Hippocampal formation (tissue), 2 donors: ENCODE results near the gene APBA2.
"Not testable (repeated sequence)": the region's sequence is repeated elsewhere in the genome, so short reads cannot be mapped to it uniquely, and the experiment has no call there.

ENCODE experiments used
- DNase-seq, 2 donors: peaks; one replicate each; lab custom pipeline; 2025; lab: John Stamatoyannopoulos, UW

APBA2 gene

DNA sequence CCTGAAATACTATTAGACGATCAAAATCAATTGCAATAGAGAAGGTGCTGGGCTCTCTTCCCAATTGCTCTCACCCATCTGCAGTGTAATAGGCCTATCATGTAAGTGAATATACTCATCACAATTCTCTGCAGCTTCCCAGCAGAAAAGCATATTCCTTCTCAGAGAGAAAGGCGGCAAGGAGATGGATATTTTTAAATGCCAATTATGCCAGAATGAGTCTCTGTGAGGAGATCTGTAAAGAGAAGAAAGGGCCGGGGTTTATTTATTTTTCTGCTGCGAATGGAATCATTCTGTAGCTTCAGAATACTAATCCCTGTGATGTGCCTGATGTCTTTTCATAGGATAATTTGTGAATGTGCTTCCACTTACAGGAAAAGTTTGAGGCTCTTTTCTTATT is 112.0 kb downstream of the APBA2 start:
- peak in 1 of 2 donors; percentile 54 for DNase-seq

DNA sequence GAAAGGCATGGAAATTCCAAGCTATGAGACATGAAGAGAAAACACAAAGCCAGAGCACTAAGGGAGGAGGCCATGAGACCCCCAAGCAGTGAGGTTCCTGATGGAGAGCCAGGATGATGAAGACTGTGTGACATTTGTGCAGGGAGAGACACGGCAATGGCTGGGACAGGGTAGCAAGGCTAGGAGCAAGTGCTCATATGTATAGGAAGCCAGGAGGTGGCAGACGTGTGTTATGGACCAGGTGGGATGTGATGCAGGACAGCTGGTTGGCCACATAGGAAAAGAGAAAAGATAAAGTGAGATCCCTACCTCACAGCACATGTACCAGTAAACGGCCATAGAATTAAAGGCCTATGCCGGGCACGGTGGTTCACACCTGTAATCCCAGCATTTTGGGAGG is 112.7 kb downstream of the APBA2 start:
- no peak for DNase-seq

DNA sequence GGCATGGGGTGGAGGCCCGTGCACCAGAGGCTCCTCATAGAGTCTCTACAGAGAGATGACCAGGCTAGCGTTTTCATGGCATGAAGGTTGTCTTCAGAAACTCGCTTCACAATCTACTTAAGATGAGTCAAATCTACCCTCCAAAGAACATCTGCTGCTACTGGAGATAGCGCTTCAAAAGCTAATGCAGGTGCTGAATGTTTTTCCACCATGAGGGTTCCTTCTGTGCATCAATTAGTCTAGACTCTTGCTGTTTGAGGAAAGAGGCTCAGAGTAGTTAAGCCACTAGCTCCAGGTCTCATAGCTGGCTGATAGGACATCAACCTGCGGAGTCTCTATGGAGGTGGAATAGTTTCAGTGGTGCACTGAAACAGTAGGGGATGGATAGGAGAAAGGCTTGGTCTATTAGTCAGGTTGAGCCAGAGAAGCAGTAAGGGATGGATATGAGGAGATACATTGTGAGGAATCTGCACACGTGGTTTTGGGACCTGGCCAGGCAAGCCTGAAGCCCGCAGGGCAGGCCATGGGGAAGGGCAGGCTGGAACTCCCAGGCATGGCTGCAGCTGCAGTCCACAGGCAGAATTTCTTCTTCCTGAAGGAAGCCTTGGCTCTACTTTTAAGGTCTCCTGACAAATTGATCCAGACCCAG is 117.5 kb downstream of the APBA2 start:
- DNase-seq = no peak

DNA sequence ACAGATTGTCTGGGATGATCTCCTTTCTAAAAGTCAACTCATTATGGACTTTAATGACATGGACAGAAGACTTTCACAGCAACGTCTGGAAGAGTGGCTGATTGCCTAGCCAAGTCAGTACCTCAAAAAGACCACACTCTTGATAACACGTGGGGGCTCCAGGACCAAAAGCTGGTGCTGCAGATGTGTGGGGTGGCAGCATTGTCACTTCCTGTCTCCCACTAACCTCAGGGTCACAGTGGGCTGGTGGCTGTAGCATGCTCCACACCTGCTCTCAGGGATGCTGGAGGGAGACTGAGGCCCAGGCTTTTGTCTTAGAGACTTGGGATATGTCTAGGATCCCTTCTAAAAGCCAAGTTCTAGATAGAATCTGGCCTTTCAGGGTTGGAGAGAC is 118.1 kb downstream of the APBA2 start:
- no peak for DNase-seq

DNA sequence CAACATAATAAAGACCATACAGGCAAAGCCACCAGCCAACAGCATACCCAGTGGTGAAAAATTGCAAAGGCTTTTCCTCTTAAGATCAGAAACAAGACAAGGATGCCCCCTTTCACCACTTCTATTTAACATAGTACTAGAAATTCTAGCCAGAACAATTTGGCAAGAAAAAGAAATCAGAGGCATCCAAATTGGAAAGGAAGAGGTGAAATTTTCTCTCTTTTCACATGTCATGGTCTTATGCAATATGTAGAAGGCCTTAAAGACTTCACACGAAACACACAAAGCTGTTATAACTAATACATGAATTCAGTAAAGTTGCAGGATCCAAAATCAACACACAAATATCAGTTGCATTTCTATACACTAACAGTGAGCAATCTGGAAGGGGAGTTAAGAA is 120.2 kb downstream of the APBA2 start:
- no peak for DNase-seq

DNA sequence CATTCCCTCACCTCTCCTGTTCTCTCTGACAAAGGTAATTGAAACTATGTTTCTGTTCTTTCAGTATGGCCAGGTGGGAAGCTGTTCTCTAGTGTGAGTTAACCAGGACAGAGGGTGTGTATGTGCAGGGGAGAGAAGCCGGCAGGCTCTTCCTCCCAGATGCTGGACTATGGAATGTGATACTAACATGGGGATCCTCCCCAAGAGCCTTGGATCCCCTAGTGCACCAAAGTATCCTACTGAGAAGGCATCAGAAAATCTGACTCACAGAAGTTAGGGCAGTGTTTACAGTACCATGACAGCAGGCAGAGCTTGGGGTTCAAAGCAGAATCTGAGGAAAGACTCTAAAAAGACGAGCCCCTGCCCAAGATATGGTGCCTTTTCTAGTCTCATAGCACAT is 123.1 kb downstream of the APBA2 start:
- no peak for DNase-seq

DNA sequence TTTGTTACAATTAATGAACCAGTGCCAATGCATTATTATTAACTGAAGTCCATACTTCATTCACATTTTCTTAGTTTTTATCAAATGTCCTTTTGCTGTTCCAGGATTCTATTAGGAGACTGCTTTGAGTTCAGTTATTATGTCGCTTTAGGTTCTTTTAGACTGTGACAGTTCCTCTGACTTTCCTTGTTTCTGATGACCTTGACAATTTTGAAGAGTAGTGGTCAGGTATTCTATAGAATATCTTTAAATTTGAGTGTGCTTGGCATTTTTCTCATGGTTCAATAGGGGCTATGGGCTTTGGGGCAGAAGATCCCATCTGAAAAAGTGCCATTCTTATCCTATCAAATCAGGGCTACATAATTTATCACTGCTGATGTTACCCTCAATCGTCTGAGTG is 126.3 kb downstream of the APBA2 start:
- DNase-seq = no peak

DNA sequence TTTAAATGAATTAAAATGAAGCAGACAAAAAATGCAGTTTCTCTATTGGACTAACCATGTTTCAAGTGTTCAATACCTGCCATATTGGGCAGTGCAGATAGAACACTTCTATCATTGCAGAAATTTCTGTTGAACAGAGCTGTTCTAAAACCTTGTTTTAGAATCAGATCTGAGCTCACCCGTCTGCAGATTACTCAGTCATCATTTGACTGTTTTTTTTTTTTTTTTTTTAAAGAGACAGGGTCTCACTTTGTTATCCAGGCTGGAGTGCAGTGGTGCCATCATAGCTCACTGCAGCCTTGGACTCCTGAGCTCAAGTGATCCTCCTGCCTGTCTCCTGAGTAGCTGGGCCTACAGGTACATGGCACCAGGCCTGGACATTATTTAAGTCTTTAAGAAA is 128.7 kb downstream of the APBA2 start:
- no peak for DNase-seq

DNA sequence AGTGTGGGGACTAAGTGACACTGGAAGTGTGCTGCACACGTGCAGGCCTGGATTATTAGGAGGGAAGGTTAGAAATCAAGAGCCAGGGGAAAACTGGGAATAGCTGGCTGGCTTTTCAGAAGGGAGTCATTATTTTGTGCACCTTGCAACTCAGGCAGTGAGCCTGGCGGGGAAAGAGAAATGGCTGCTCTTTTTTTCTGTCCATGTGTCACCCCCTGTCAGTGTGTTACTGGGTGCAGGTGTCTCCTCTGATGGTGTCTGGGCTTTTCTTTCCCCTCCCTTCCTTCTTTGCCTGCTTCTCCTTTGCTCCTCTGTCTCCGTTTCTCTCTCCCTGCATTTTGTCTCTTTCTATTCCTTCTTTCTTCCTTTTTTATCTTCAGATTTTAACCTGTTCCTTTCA is 130.7 kb downstream of the APBA2 start:
- DNase-seq = no peak

DNA sequence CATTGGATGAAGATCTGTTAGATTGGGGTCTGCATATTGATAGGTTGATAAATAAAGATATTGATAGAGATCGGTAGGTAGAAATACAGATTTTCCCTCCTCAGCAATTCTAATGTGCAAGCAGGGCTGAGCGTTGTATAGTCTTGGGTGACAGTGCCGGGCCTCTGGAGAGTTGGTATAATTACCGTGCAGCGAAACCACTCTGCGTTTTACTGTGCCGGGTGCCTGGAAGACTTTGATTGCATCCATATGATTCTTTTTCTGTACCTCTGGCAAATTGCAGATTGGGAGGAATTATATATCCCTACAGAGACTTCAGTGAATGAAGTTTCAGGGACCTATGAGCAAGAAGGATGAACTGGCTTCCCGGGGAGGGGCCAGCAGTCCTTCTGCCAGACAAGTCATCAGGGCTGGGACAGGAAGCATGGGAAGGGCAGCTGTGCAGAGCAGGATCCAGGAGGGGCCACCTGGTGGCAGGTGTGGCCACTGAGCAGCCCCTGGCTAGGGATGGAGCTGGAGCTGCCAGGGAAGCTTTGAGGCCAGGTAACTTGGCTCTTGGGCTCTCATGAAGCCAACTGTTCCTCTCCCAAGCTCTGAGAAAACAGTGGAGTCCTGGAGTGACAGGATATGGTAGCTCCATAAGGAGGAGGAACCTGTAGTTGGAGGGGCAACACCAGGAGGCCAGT is 132.5 kb downstream of the APBA2 start:
- no peak for DNase-seq

DNA sequence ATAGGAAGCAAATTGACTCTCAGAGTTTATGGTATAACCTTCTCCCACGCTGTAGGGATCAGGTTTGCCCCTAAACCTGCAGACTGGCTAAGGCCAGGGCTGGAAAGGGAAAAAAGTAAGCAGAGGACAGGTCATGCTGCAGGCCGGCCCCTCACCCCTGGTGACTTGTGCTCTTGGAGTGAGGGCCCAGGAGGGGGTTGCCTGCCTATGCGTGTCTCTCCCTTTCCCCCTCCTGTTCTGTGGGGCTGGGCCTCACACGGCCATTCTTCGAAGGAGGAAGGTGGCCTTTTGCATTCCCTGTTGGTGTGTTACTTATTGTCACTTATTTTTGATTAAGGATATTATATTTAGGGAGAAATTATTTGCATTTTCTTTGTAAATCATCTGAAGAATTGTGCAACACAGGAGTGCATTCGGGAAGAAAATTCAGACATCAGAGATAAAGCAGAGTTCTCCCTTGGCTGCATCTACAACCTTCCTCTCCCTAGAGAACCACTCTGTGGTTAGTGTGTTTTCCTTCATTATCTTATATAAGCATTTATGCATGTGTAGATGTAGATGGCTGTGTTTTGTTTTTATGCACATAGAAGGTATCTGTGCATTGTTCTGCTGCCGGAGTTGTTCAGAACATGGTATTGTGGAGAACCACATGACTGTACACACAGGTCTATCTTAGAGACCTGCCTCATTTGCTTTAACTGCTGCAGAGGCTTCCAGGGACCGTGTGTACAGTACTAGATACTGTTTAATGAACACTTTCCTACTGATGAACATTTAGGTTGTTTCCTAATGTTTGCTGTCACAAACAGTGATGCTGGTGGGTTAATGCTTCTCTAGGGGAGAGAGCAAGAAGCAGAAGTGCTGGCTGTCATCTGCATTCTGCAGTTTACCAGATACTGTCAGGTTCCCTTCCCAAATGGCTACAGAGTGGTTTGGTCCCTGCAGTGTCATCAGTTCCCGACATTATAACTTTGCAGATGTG is 133.5 kb downstream of the APBA2 start:
- DNase-seq = no peak

DNA sequence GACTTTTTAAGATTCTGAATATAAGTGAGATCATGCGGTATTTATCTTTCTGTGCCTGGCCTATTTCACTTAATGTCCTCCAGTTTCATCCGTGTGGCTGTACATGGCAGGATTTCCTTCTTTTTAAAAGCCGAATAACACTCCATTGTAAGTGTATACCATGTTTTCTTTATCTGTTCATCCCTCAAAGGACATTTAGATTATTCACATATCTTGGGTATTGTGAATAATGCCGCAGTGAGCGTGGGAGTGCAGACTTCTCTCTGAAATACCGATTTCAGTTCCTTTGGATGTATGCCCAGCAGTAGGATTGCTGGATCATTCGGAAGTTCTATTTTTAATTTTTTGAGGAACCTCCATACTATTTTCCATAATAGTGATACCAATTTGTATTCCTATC is 136.1 kb downstream of the APBA2 start:
- DNase-seq = peak in 1 of 2 donors; percentile 54

DNA sequence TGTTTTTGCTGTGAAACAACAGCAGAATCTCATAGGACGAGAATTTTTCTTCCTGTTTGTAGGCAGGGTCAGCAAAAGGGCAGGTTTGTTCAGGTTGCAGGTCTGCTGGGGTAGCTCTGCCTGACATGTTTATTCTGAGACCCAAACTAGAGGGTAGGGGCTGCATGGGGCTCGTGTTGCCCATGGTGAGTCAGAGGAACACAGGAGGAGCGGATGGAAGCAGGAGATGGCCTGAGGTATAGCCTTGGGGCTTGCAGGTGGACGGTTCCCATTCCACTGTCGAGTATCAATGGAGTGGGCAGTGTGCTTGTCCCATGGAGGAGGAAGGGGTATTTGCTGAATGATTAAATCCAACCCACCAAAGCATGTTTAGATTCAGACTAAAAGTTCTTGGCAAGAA is 138.9 kb downstream of the APBA2 start:
- DNase-seq = no peak

DNA sequence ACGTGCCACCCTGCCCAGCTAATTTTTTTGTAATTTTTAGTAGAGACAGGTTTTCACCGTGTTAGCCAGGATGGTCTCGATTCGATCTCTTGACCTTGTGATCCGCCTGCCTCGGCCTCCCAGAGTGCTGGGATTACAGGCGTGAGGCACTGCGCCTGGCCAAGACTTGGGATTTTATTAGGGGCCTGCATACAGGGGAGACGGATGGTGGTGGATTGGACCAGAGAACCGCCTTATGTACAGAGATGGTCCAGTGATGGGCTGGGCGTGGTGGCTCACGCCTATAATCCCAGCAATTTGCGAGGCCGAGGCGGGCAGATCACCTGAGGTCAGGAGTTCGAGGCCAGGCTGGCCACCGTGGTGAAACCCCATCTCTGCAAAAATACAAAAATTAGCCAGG is 139.6 kb downstream of the APBA2 start:
- not testable (repeated sequence) for DNase-seq

DNA sequence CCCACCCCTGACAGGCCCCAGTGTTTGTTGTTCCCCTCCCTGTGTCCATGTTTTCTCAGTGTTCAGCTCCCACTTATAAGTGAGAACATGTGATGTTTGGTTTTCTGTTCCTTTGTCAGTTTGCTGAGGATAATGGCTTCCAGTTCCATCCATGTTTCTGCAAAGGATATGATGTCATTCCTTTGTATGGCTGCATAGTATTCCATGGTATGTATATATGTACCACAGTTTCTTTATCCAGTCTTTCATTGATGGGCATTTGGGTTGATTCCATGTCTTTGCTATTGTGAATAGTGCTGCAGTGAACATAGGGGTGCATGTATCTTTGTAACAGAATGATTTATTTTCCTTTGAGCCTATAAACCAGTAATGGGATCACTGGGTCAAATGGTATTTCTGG is 142.4 kb downstream of the APBA2 start:
- DNase-seq = not testable (repeated sequence)

DNA sequence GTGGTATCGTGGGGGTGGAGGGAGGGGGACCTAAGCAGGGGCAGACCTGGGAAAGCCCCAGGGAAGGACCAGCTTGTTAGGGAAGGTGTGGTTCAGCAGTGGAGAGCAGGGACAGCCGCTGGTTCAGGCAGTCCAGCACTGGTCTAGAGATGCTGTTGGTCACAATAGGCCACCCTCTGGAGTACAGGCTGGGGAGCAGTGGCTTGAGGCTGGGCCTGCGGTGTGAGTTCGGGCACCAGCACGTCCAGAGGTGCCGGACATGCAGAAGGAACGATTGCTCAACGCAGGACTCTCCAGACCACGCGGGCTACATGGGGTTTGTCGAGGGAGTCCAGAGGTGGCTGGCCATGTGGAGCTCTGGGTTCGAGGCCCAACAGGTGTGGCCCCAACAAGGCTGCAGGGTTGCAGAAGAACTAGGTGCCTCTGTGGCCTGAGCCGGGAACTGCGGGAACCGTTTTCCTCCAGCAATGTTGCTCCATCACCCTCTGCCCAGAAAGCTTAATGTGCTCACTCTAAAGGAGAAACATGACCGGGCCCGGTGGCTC is 143.9 kb downstream of the APBA2 start:
- DNase-seq = no peak

DNA sequence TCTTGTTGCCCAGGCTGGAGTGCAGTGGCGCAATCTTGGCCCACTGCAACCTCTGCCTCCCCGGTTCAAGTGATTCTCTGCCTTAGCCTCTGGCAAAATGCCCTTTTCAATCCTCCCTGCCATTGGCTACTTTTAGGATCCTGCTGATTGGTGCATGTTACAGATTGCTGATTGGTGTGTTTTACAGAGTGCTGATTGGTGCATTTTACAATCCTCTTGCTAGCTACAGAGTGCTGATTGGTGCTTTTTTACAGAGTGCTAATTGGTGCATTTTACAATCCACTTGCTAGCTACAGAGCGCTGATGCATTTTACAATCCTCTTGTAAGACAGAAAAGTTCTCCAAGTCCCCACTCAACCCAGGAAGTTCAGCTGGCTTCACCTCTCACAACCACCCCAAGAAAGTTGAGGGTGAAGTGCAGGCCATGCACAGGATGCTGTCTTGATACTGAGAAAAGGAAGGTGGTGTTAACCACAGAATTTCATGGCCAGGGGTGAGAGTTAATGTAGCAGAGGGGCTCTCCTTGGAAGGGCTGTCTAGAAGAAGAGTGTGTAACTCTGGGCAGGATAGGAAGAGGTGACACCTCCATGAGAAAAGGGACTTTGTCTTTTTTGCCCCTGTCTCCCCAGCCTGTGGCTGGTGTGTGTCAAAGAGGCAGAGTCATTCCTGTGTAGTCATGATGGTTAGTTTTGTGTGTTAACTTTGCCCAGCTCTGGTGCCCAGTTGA is 145.9 kb downstream of the APBA2 start:
- no peak for DNase-seq

DNA sequence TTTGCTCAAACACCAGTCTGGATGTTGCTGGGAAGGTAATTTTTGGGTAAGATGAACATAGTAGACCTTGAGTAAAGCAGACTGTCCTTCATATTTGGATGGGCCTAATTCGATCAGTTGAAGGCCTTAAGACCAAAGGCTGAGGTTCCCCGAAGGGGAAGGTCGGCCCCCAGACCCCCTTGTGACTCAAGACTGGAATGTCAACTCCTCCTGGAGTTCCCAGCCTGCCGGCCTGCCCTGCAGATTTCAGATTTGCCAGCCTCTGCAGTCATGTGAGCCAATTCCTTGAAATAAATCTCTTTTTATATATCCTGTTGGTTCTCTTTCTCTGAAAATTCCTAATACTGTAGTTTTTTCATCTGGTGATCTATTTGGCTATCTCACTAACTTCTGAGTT is 146.5 kb downstream of the APBA2 start:
- no peak for DNase-seq

DNA sequence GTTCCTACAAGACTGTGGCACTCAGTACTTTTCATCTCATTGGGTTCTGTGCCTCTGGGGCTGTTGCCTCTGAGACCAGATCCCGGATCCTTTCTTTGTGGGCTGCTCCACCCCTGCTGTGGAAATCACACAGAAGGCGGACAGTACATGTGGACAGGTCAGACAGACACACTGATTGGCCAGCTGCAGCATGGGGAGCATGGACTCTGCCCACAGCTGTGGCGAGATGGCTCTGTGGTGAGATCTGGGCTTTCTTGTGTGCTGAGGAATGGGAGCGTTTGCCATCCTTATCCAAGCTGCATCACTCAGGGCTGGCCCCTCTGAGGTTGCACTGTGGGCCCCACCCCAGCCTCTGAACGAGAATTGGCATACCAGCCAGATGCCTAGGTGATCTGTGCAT is 147.0 kb downstream of the APBA2 start:
- DNase-seq = no peak

DNA sequence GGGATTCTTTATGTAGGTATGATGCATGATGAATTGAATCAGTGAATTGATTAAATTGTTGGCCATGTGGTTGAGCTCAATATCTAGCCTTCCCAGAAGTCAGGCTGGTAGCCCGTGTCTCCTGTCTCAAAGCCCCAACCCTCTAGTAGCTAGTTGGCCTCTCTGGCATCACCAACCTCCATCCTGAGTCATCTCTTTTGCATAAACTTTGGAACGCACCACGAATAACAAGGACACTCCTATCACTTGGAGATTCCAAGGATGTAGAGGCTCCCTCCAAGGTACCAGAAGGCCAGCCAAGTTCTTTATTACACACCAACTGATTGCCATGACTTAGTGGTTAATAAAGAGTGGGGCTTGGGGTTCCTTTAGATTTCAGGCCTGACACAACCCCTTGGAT is 148.4 kb downstream of the APBA2 start:
- DNase-seq = no peak

DNA sequence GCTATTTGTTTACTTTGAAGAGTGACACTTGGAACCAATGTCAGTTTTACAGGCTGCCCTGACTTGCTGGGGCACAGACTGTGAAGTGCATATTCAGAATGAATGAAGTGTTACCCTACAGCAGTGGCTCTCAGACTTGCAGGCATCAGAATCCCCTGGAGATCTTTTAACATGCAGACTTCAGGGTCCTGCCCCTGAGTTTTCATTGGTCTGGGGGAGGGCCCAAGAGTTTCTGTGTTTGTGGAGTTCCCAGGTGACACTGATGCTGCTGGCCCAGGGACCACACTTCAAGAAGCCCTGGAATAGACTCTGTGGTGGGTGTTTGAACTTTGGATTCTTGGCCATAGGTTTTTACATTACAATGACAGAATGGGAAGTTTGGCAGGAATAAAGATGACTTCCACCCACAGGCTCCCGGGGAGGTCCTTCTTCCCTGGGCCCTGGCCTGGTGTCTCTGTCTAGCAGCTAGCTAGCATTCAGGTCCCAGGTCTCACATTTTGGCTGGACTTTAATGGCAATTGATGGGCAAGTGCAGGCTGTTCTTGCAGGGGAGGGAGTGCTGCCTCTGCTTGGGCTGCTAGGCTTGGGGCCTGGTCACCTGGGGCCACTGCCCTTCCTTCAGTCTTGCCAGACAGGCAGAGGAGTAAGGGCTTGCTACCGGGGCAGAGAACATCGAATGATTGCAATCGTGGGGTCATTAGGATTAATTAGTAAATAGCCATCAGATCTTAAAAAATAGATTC is 149.0 kb downstream of the APBA2 start:
- DNase-seq = no peak
